Mammary epithelial cell (primary cell): Measurements from ENCODE around the gene SFRP5.

Source experiments
- CTCF ChIP-seq, 2 donors: IDR thresholded peaks in 1 of 2; conservative IDR thresholded peaks in 1 of 2; 2 replicates each; pipeline ENCODE4 v1.5.1; 2011 to 2012; ENCODE audit warnings: inconsistent platforms in 2 of 2, low read length in 2 of 2, mild to moderate bottlenecking in 2 of 2, control low read depth in 1 of 2, low read depth in 1 of 2; ENCODE audit not compliant: insufficient read depth in 1 of 2; ENCODE audit errors: extremely low read depth in 1 of 2
- EZH2 ChIP-seq: IDR thresholded peaks from 2 replicates; pipeline ENCODE4 v1.6.1; 2012; ENCODE audit warnings: low read length, inconsistent platforms, borderline replicate concordance

DNA sequence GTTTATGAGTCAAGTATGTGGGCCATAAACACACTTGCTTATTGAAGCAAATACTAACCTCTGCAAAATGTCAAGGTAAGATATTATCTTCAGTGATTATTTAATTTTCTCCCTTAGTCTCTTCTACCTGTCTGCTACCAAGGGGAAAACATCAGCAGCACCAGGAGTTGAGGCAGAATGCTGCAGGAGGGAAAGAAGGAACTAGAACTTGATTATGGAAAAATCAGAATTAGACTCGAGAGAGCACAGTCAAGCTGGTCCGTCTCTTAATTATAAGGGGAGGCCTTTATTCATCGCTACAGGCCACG lies 39.8 kb downstream of the SFRP5 start:
- no peak for TF ChIP-seq CTCF (conservative IDR thresholded peaks at IDR 0.05 in 1 of 2, IDR thresholded peaks at IDR 0.05 in 1 of 2; ENCODE audit: extremely low read depth in 1 of 2, insufficient read depth in 1 of 2, low read depth in 1 of 2, low read length in 2 of 2)
- no peak for TF ChIP-seq EZH2
